Chondrocyte (in vitro differentiated cells): ENCODE data around the gene SORT1. TPM values are rescaled to one million over a fixed set of nuclear protein-coding genes. Genes with fewer than 3 reads are reported as not detected.

Experiments used
- DNase-seq: peaks from one replicate; pipeline ENCODE4 v3.0.0; 2021; ENCODE audit warnings: mixed read lengths, low spot score
- H3K27ac Mint-ChIP-seq: one replicate; pipeline ENCODE4 v1.8.0; 2021; ENCODE audit warnings: mild to moderate bottlenecking, moderate library complexity, mixed read lengths; ENCODE audit not compliant: unreplicated experiment
- H3K27me3 Mint-ChIP-seq: 2 replicates; pipeline ENCODE4 v1.8.0; 2021; ENCODE audit warnings: low read depth, mixed read lengths
- H3K36me3 Mint-ChIP-seq: 2 replicates; pipeline ENCODE4 v1.8.0; 2021; ENCODE audit warnings: low read depth, mixed read lengths
- H3K4me1 Mint-ChIP-seq: 2 replicates; pipeline ENCODE4 v1.8.0; 2021; ENCODE audit warnings: low read depth, mild to moderate bottlenecking, mixed read lengths
- H3K4me3 Mint-ChIP-seq: one replicate; pipeline ENCODE4 v1.8.0; 2021; ENCODE audit warnings: mild to moderate bottlenecking, moderate library complexity, mixed read lengths; ENCODE audit not compliant: unreplicated experiment
- H3K9me3 Mint-ChIP-seq: 2 replicates; pipeline ENCODE4 v1.8.0; 2021; ENCODE audit warnings: low read depth, mixed read lengths
- CTCF ChIP-seq: fragments of 200-600 bp; sonication (generic); IDR thresholded peaks from 2 replicates; pipeline ENCODE4 v1.5.0; 2021; ENCODE audit warnings: antibody characterized with exemption, mild to moderate bottlenecking, moderate library complexity
- total RNA-seq: library from RNA; stranded (reverse); gene quantifications from 3 replicates; pipeline ENCODE4 v1.2.1, GENCODE V29; 2021

The SORT1 gene
- total RNA-seq, 1 donor from 2014 or later, result 107 TPM

GRCh38 chr1:109298666-109299557 is 98.8 kb downstream of the SORT1 start:
- Mint-ChIP-seq H3K4me1 (peaks cover 26% of the 10 kb centered on the region), H3K27ac (peak overlapping the region; percentile 89)

GRCh38 chr1:109296782-109297181 is 100.9 kb downstream of the SORT1 start:
- peaks cover 26% of the 10 kb centered on the region for H3K4me1 Mint-ChIP-seq
- TF ChIP-seq CTCF, result no peak
- no peaks in the 10 kb centered on the region for H3K27me3 Mint-ChIP-seq
- no peak overlapping the region for H3K4me3 Mint-ChIP-seq
- no peak for DNase-seq
- H3K27ac Mint-ChIP-seq, result no peak overlapping the region
- no peaks in the 10 kb centered on the region for H3K36me3 Mint-ChIP-seq
- no peaks in the 10 kb centered on the region for H3K9me3 Mint-ChIP-seq

More at GRCh38 chr1:109298666-109299557, 98.8 kb downstream of the SORT1 start:
- no peaks in the 10 kb centered on the region for H3K27me3 Mint-ChIP-seq
- H3K4me3 Mint-ChIP-seq, result peak overlapping the region; percentile 7
- no peaks in the 10 kb centered on the region for H3K36me3 Mint-ChIP-seq
- no peaks in the 10 kb centered on the region for H3K9me3 Mint-ChIP-seq
- no peak for DNase-seq
- TF ChIP-seq CTCF, result no peak

DNA sequence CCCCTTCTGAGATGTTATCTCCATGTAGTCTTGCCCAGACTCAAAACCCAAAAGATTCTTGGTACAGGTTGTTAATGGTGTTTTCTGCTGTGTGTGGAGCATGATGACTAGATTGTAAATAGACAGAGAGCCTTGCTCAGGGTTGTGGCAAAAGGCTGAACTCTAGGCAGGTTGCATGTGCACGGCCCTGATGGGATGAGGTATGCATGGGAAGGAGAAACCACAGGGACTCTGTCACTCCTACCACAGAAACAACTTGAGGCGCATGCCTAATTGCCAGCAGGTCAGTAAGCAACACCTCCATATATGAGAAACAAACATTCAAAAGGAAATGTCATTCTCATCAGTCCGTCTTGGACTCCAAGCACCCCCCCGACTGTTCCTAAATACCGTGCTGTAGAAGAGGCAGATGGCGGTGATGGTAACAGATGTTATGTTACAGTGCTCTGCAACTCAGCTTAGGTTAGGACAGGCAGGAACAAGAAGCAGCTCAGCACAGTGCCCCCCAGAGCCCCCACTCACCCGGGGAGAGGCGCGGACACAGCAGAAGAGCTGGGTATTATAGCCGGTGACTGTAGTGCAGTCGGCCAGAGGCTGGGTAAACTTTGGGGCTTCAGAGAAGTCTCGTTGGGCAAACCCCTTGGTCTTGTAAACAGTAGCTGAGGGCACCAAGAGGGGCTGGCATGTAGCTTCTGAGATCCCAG is 101.9 kb downstream of the SORT1 start:
- no peak for TF ChIP-seq CTCF
- no peak for DNase-seq
- H3K4me3 Mint-ChIP-seq, result no peak overlapping the region
- H3K27me3 Mint-ChIP-seq, result no peaks in the 10 kb centered on the region
- H3K36me3 Mint-ChIP-seq, result no peaks in the 10 kb centered on the region
- no peaks in the 10 kb centered on the region for H3K9me3 Mint-ChIP-seq
- peaks cover 26% of the 10 kb centered on the region for H3K4me1 Mint-ChIP-seq
- H3K27ac Mint-ChIP-seq, result no peak overlapping the region

- H3K4me3 Mint-ChIP-seq, result no peak overlapping the region
- no peak for DNase-seq
- no peak for TF ChIP-seq CTCF
- no peaks in the 10 kb centered on the region for H3K9me3 Mint-ChIP-seq
- H3K27me3 Mint-ChIP-seq, result no peaks in the 10 kb centered on the region
- H3K36me3 Mint-ChIP-seq, result no peaks in the 10 kb centered on the region
- H3K27ac Mint-ChIP-seq, result no peak overlapping the region
- H3K4me1 Mint-ChIP-seq, result peaks cover 16% of the 10 kb centered on the region
Observed at GRCh38 chr1:109294481-109294880, 103.2 kb downstream of the SORT1 start.

- Mint-ChIP-seq H3K9me3 (no peaks in the 10 kb centered on the region), H3K27ac (no peak overlapping the region), H3K4me1 (peaks cover 1% of the 10 kb centered on the region), H3K36me3 (no peaks in the 10 kb centered on the region), H3K4me3 (no peak overlapping the region), H3K27me3 (no peaks in the 10 kb centered on the region)
- TF ChIP-seq CTCF, result no peak
- no peak for DNase-seq
Observed at GRCh38 chr1:109293026-109293425, 104.7 kb downstream of the SORT1 start.
